Measurements from ENCODE around the gene KIAA1958. TPM values are rescaled to one million over a fixed set of nuclear protein-coding genes. Genes with fewer than 3 reads are reported as not detected.

The KIAA1958 gene
- total RNA-seq, 1 donor from 2014 or later = 12.0 TPM

DNA sequence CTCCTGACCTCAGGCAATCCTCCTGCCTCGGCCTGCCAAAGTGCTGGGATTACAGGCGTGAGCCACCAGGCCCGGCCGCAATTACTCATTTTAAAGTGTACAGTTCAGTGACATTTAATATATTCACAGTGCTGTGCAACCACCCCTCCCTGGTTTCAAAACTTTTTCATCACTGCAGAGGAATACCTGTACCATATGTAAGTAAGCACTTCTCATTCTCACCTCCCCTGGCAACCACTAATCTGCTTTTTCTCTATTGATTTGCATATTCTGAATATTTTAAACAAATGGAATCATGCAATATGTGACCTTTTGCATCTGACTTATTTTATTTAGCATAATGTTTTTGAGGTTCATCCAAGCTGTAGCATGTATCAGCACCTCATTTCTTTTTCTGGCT is 21.3 kb upstream of the KIAA1958 start:
- no peaks in the 10 kb centered on the region for H4K20me1 ChIP-seq (ENCODE audit: insufficient read depth, low read length)
- H3K9me3 ChIP-seq (ENCODE audit: insufficient read depth, low read depth, low read length) = no peaks in the 10 kb centered on the region
- H3K27ac ChIP-seq (ENCODE audit: low read depth, low read length) = no peak overlapping the region
- no peak overlapping the region for H3K4me3 ChIP-seq (ENCODE audit: insufficient read depth, low read depth, low read length)
- no peaks in the 10 kb centered on the region for H3K9me3 Mint-ChIP-seq (ENCODE audit: unreplicated experiment)
- no peak overlapping the region for H3K4me3 Mint-ChIP-seq (ENCODE audit: unreplicated experiment)
- TF ChIP-seq EZH2 (IDR thresholded peaks at IDR 0.05; ENCODE audit: insufficient read depth, low read length) = no peak
- TF ChIP-seq, protein P1, sequence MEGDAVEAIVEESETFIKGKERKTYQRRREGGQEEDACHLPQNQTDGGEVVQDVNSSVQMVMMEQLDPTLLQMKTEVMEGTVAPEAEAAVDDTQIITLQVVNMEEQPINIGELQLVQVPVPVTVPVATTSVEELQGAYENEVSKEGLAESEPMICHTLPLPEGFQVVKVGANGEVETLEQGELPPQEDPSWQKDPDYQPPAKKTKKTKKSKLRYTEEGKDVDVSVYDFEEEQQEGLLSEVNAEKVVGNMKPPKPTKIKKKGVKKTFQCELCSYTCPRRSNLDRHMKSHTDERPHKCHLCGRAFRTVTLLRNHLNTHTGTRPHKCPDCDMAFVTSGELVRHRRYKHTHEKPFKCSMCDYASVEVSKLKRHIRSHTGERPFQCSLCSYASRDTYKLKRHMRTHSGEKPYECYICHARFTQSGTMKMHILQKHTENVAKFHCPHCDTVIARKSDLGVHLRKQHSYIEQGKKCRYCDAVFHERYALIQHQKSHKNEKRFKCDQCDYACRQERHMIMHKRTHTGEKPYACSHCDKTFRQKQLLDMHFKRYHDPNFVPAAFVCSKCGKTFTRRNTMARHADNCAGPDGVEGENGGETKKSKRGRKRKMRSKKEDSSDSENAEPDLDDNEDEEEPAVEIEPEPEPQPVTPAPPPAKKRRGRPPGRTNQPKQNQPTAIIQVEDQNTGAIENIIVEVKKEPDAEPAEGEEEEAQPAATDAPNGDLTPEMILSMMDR (IDR thresholded peaks at IDR 0.05; ENCODE audit: insufficient read depth, low read depth, low read length) = no peak
- no peaks in the 10 kb centered on the region for H3K36me3 ChIP-seq (ENCODE audit: insufficient read depth, low read length)
- DNase-seq (ENCODE audit: low read depth) (no peak), FAIRE-seq (no peak)
- H3K9ac ChIP-seq (ENCODE audit: low read length) = no peak overlapping the region
- H3K4me2 ChIP-seq (ENCODE audit: low read length) = no peak overlapping the region
- H3K79me2 ChIP-seq (ENCODE audit: insufficient read depth, low read length) = no peaks in the 10 kb centered on the region
- peaks cover 7% of the 10 kb centered on the region for H3K36me3 Mint-ChIP-seq (ENCODE audit: low read depth, unreplicated experiment)
- H3K27me3 ChIP-seq (ENCODE audit: insufficient read depth, low read length) = no peaks in the 10 kb centered on the region
- H3K27ac Mint-ChIP-seq (ENCODE audit: unreplicated experiment) = no peak overlapping the region
- H3K4me1 Mint-ChIP-seq (ENCODE audit: low read depth, unreplicated experiment) = no peaks in the 10 kb centered on the region
- H3K27me3 Mint-ChIP-seq (ENCODE audit: low read depth, unreplicated experiment) = no peaks in the 10 kb centered on the region
- no peaks in the 10 kb centered on the region for H3K4me1 ChIP-seq (ENCODE audit: insufficient read depth, low read length)
- no peak overlapping the region for H2AFZ ChIP-seq (ENCODE audit: low read depth, low read length)

DNA sequence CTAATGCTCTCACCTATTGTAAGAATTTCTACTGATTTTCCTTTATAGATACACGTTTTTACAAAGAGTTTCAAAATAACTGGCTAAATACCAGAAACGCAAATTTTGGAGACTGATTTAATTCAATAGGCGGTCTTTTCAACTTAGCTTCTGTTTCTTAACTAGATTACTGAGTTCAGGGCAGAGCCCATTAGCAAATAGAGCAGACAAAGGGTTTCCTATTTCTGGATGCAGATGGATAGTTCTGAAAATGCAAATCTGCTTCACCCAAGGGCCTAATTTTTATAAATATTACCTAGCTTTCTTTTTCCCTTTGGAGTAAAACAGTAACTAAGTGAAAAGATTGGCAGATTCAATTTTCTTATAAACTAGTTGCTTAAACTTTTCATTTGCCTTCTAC is 13.6 kb upstream of the KIAA1958 start:
- Histone ChIP-seq H3K27ac (ENCODE audit: low read depth, low read length) (no peak overlapping the region), H3K9me3 (ENCODE audit: insufficient read depth, low read depth, low read length) (no peaks in the 10 kb centered on the region), H3K4me1 (ENCODE audit: insufficient read depth, low read length) (no peaks in the 10 kb centered on the region), H3K27me3 (ENCODE audit: insufficient read depth, low read length) (no peaks in the 10 kb centered on the region), H3K36me3 (ENCODE audit: insufficient read depth, low read length) (no peaks in the 10 kb centered on the region), H3K79me2 (ENCODE audit: insufficient read depth, low read length) (no peaks in the 10 kb centered on the region), H3K4me2 (ENCODE audit: low read length) (no peak overlapping the region), H3K9ac (ENCODE audit: low read length) (no peak overlapping the region), H3K4me3 (ENCODE audit: insufficient read depth, low read depth, low read length) (no peak overlapping the region), H4K20me1 (ENCODE audit: insufficient read depth, low read length) (no peaks in the 10 kb centered on the region), H2AFZ (ENCODE audit: low read depth, low read length) (no peak overlapping the region)
- DNase-seq (ENCODE audit: low read depth) (no peak), FAIRE-seq (no peak)
- Mint-ChIP-seq H3K36me3 (ENCODE audit: low read depth, unreplicated experiment) (peaks cover 17% of the 10 kb centered on the region), H3K4me1 (ENCODE audit: low read depth, unreplicated experiment) (no peaks in the 10 kb centered on the region), H3K4me3 (ENCODE audit: unreplicated experiment) (no peak overlapping the region), H3K9me3 (ENCODE audit: unreplicated experiment) (peaks cover 13% of the 10 kb centered on the region), H3K27ac (ENCODE audit: unreplicated experiment) (no peak overlapping the region), H3K27me3 (ENCODE audit: low read depth, unreplicated experiment) (no peaks in the 10 kb centered on the region)
- TF ChIP-seq, protein P1 (IDR thresholded peaks at IDR 0.05; ENCODE audit: insufficient read depth, low read depth, low read length) = no peak
- TF ChIP-seq EZH2 (IDR thresholded peaks at IDR 0.05; ENCODE audit: insufficient read depth, low read length) = no peak

DNA sequence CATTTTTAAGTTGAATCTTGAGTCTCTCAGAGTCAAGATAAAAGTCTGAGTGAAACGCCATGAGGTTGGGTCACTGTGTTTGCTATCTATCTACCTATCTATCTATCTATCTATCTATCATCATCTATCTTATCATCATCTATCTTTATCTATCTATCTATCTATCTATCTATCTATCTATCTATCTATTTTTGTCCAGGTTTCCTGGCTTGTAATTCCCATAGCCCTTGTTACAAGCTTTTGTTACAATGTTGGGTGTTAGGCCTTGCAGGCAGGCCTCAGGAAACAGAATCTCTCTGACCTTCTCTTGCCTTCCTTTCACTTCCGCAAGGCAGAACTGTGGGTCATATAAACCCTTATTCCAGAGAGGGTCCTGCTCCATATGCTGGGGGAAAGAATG is 12.6 kb upstream of the KIAA1958 start:
- H3K27me3 Mint-ChIP-seq (ENCODE audit: low read depth, unreplicated experiment) = no peaks in the 10 kb centered on the region
- Histone ChIP-seq H4K20me1 (ENCODE audit: insufficient read depth, low read length) (no peaks in the 10 kb centered on the region), H3K4me1 (ENCODE audit: insufficient read depth, low read length) (no peaks in the 10 kb centered on the region), H3K27me3 (ENCODE audit: insufficient read depth, low read length) (no peaks in the 10 kb centered on the region), H3K9me3 (ENCODE audit: insufficient read depth, low read depth, low read length) (no peaks in the 10 kb centered on the region), H3K9ac (ENCODE audit: low read length) (no peak overlapping the region), H3K4me3 (ENCODE audit: insufficient read depth, low read depth, low read length) (no peak overlapping the region), H3K27ac (ENCODE audit: low read depth, low read length) (no peak overlapping the region), H3K4me2 (ENCODE audit: low read length) (no peak overlapping the region), H2AFZ (ENCODE audit: low read depth, low read length) (no peak overlapping the region), H3K79me2 (ENCODE audit: insufficient read depth, low read length) (no peaks in the 10 kb centered on the region), H3K36me3 (ENCODE audit: insufficient read depth, low read length) (no peaks in the 10 kb centered on the region)
- no peak for FAIRE-seq
- H3K36me3 Mint-ChIP-seq (ENCODE audit: low read depth, unreplicated experiment) = peaks cover 20% of the 10 kb centered on the region
- H3K27ac Mint-ChIP-seq (ENCODE audit: unreplicated experiment) = no peak overlapping the region
- H3K9me3 Mint-ChIP-seq (ENCODE audit: unreplicated experiment) = peaks cover 13% of the 10 kb centered on the region
- no peak overlapping the region for H3K4me3 Mint-ChIP-seq (ENCODE audit: unreplicated experiment)
- DNase-seq (ENCODE audit: low read depth) = no peak
- TF ChIP-seq EZH2 (IDR thresholded peaks at IDR 0.05; ENCODE audit: insufficient read depth, low read length) = no peak
- TF ChIP-seq, protein P1 (IDR thresholded peaks at IDR 0.05; ENCODE audit: insufficient read depth, low read depth, low read length) = no peak
- H3K4me1 Mint-ChIP-seq (ENCODE audit: low read depth, unreplicated experiment) = no peaks in the 10 kb centered on the region

All from astrocyte (in vitro differentiated cells and primary cell).